Sciatic nerve (tissue), 2 donors: ENCODE measurements around the gene CHD9. TPM values are rescaled to one million over a fixed set of nuclear protein-coding genes. Genes with fewer than 3 reads are reported as not detected.
"Not testable (repeated sequence)": the region's sequence is repeated elsewhere in the genome, so short reads cannot be mapped to it uniquely, and the experiment has no call there.

ENCODE experiments used
- ATAC-seq: fragments of 200-7000 bp; cut with Tn5 transposase; one replicate; pipeline ENCODE4 v1.9.1; 2020; ENCODE audit warnings: mild to moderate bottlenecking, moderate library complexity
- DNase-seq: peaks from one replicate; pipeline ENCODE4 v3.0.0-alpha.2; 2020; ENCODE audit warnings: low spot score
- intact Hi-C: fragments of 100-400 bp; cut with DNase I; formaldehyde crosslinking; loops from one replicate; pipeline ENCODE4 v1.14.2; 2022
- total RNA-seq: library from RNA; stranded (reverse); fragmentation: NEBNext Ultra II Directional; extraction: Animal tissue kit (Norgen Biotek cat#: 25700); gene quantifications from one replicate; pipeline ENCODE4 v1.2.1, GENCODE V29; 2021
- donor health status: DM: no; HTN: no; CAD: no.
- donor health status: DM: no; HTN: no; CAD: no.

Gene CHD9
- total RNA-seq, 1 donor from 2014 or later, result 137 TPM

- ATAC-seq (peak; percentile 78), DNase-seq (no peak)
- intact Hi-C loops, result loop anchor here (5.0 kb wide), 1 partner anchor 442 kb away; no protein-coding TSS in a partner anchor
Measured at GRCh38 chr16:53065461-53066061, 10.8 kb downstream of the CHD9 start.

- DNase-seq (no peak), ATAC-seq (no peak)
- intact Hi-C loops, result loop anchor here (5.0 kb wide), 1 partner anchor 440 kb away; no protein-coding TSS in a partner anchor
Measured at GRCh38 chr16:53067675-53068074, 12.9 kb downstream of the CHD9 start.

- intact Hi-C loops, result loop anchor here (5.0 kb wide), 1 partner anchor 439 kb away; no protein-coding TSS in a partner anchor
- DNase-seq (no peak), ATAC-seq (no peak)
Measured at GRCh38 chr16:53068423-53068833, 13.6 kb downstream of the CHD9 start.

GRCh38 chr16:53069772-53070171 is 15.0 kb downstream of the CHD9 start:
- ATAC-seq, result no peak
- intact Hi-C loops, result loop anchor here (5.0 kb wide), 1 partner anchor 438 kb away; no protein-coding TSS in a partner anchor

GRCh38 chr16:53071748-53072301 is 17.0 kb downstream of the CHD9 start:
- peak; percentile 86 for DNase-seq
- ATAC-seq, result peak; percentile 89
- intact Hi-C loops, result no loop called here

More at GRCh38 chr16:53069772-53070171, 15.0 kb downstream of the CHD9 start:
- no peak for DNase-seq

GRCh38 chr16:53073022-53073421 is 18.2 kb downstream of the CHD9 start:
- ATAC-seq (no peak), DNase-seq (no peak)
- intact Hi-C loops, result no loop called here

- intact Hi-C loops, ATAC-seq, DNase-seq: not testable (repeated sequence)
Measured at GRCh38 chr16:53074296-53074695, 19.5 kb downstream of the CHD9 start.

GRCh38 chr16:53075461-53075860 is 20.7 kb downstream of the CHD9 start:
- ATAC-seq, intact Hi-C loops, DNase-seq: not testable (repeated sequence)

- no peak for ATAC-seq
- no peak for DNase-seq
- intact Hi-C loops, result no loop called here
Measured at GRCh38 chr16:53078247-53078646, 23.5 kb downstream of the CHD9 start.

GRCh38 chr16:53078765-53079485 is 24.1 kb downstream of the CHD9 start:
- DNase-seq, result no peak
- ATAC-seq, result no peak
- intact Hi-C loops, result no loop called here

GRCh38 chr16:53080345-53081031 is 25.7 kb downstream of the CHD9 start:
- ATAC-seq (peak; percentile 81), DNase-seq (peak; percentile 76)

GRCh38 chr16:53081032-53081424 is 26.2 kb downstream of the CHD9 start:
- ATAC-seq (no peak), DNase-seq (no peak)
- intact Hi-C loops, result no loop called here

More at GRCh38 chr16:53080345-53081031, 25.7 kb downstream of the CHD9 start:
- intact Hi-C loops, result no loop called here

- intact Hi-C loops, result no loop called here
- ATAC-seq (no peak), DNase-seq (no peak)
Measured at GRCh38 chr16:53081686-53082407, 27.1 kb downstream of the CHD9 start.

GRCh38 chr16:53082509-53082908 is 27.7 kb downstream of the CHD9 start:
- no peak for DNase-seq
- ATAC-seq, result no peak
- intact Hi-C loops, result no loop called here

- ATAC-seq (no peak), DNase-seq (no peak)
- intact Hi-C loops, result no loop called here
Measured at GRCh38 chr16:53083119-53083518, 28.3 kb downstream of the CHD9 start.

GRCh38 chr16:53084141-53084541 is 29.4 kb downstream of the CHD9 start:
- ATAC-seq (peak; percentile 2), DNase-seq (no peak)
- intact Hi-C loops, result no loop called here

- peak; percentile 80 for ATAC-seq
- DNase-seq, result no peak
- intact Hi-C loops, result no loop called here
Measured at GRCh38 chr16:53084746-53085334, 30.0 kb downstream of the CHD9 start.

GRCh38 chr16:53085369-53085843 is 30.6 kb downstream of the CHD9 start:
- intact Hi-C loops, result no loop called here
- ATAC-seq (peak; percentile 44), DNase-seq (no peak)
